Natural killer cell (primary cell): ENCODE measurements around the gene NPR2. TPM values are rescaled to one million over a fixed set of nuclear protein-coding genes. Genes with fewer than 3 reads are reported as not detected.

Experiments
- ATAC-seq, 3 donors: fragments of 150-1000 bp in 2 of 3; fragments of 200-7000 bp in 1 of 3; cut with Tn5 transposase; 1 replicate in 1 of 3; 2 replicates in 2 of 3; pipeline ENCODE4 v1.10.0; 2021; ENCODE audit warnings: mild to moderate bottlenecking in 2 of 3, moderate library complexity in 2 of 3
- DNase-seq, 2 donors: peaks; one replicate each; pipeline versions ENCODE4 v3.0.0 to v3.0.0-alpha.2; 2013 to 2021; ENCODE audit warnings: mixed read lengths in 1 of 2
- H3K27ac ChIP-seq: one replicate; pipeline ENCODE4 v1.5.1; 2013; ENCODE audit warnings: mild to moderate bottlenecking, low read length
- H3K27me3 ChIP-seq: one replicate; pipeline ENCODE4 v1.6.1; 2013; ENCODE audit warnings: low read length; ENCODE audit not compliant: control insufficient read depth, insufficient read depth
- H3K36me3 ChIP-seq: one replicate; pipeline ENCODE4 v1.6.1; 2013; ENCODE audit warnings: low read length; ENCODE audit not compliant: control insufficient read depth, insufficient read depth
- H3K4me1 ChIP-seq: one replicate; pipeline ENCODE4 v1.6.1; 2013; ENCODE audit warnings: low read length; ENCODE audit not compliant: control insufficient read depth, insufficient read depth
- H3K4me3 ChIP-seq: one replicate; pipeline ENCODE4 v1.5.1; 2013; ENCODE audit warnings: low read length
- H3K9me3 ChIP-seq: one replicate; pipeline ENCODE4 v1.6.1; 2013; ENCODE audit warnings: low read length; ENCODE audit not compliant: control insufficient read depth, insufficient read depth
- H3K27ac Mint-ChIP-seq, 2 donors: one replicate each; pipeline ENCODE4 v1.8.0; 2022; ENCODE audit warnings: mild to moderate bottlenecking in 2 of 2, mixed read lengths in 2 of 2, moderate library complexity in 1 of 2
- H3K27me3 Mint-ChIP-seq, 2 donors: one replicate each; pipeline ENCODE4 v1.8.0; 2022; ENCODE audit warnings: low read depth in 2 of 2, mixed read lengths in 2 of 2
- H3K36me3 Mint-ChIP-seq: one replicate; pipeline ENCODE4 v1.8.0; 2022; ENCODE audit warnings: mixed read lengths
- H3K4me1 Mint-ChIP-seq, 2 donors: one replicate each; pipeline ENCODE4 v1.8.0; 2022; ENCODE audit warnings: mixed read lengths in 2 of 2
- H3K4me3 Mint-ChIP-seq: one replicate; pipeline ENCODE4 v1.8.0; 2022; ENCODE audit warnings: mild to moderate bottlenecking, moderate library complexity, mixed read lengths
- H3K9me3 Mint-ChIP-seq, 2 donors: one replicate each; pipeline ENCODE4 v1.8.0; 2022; ENCODE audit warnings: mixed read lengths in 2 of 2
- WGBS: methylation state at CpG from one replicate; pipeline ENCODE4 v1.1.7; 2013; ENCODE audit warnings: missing lambda C conversion rate; ENCODE audit not compliant: insufficient coverage; 5-methylcytosine and 5-hydroxymethylcytosine counted together
- intact Hi-C: fragments of 100-400 bp; cut with micrococcal nuclease; formaldehyde crosslinking; loops from one replicate; pipeline ENCODE4 v1.14.2; 2022
- total RNA-seq, 4 donors: library from RNA; stranded (reverse); fragments of 120-200 nt in 1 of 4; gene quantifications; one replicate each; pipeline versions ENCODE4 v1.2.3 to v1.2.4, GENCODE V29; 2013 to 2022
- TF ChIP-seq, protein P1 (sequence below): fragments of 200-600 bp; IDR thresholded peaks from one replicate; pipeline ENCODE4 v1.8.0; 2022; ENCODE audit warnings: antibody characterized with exemption

Gene NPR2
- total RNA-seq, 3 donors from 2014 or later (not counting 1 experiment from before 2014, with no cell fraction given): 2.1 to 2.7 (median 2.4) TPM

DNA sequence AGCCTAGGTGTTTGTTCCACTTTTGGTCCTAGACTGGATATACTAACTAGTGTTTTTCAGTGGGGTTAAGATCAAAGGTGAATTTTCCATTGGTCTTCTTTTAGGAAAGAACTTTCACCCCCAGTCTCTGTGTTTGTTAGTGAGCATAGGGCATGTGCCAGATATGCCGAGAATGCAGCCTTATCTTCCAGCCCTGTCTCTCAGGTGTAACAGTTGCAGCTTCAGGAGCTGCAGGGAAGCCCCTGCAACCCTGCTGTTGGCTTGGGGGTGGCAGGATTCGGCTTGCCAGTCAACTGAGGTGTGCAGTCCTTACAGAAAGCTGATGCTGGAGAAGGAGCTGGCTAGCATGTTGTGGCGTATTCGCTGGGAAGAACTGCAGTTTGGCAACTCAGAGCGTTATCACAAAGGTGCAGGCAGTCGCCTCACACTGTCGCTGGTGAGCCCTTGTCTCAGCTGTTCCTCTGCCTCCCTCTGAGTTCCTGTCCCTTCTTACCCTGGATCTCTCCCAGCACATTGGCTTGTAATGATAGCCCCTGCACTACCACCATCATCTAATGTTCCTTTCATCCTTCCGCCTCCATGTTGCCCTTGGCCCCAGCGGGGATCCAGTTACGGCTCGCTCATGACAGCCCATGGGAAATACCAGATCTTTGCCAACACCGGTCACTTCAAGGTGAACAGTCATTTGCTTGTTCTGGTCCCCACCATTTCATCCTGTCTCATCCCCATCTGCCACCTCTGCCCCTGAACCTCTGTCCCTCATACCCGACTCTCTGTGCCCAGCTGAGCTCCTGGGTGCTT is 10.1 kb downstream of the NPR2 start:
- H3K27me3 Mint-ChIP-seq: no peaks in the 10 kb centered on the region
- H3K4me1 Mint-ChIP-seq: peaks cover 0 to 3% of the 10 kb centered on the region in 2 donors
- Histone ChIP-seq H3K4me3 (no peak overlapping the region), H3K27ac (no peak overlapping the region), H3K27me3 (no peaks in the 10 kb centered on the region), H3K4me1 (no peaks in the 10 kb centered on the region), H3K36me3 (peaks cover 6% of the 10 kb centered on the region), H3K9me3 (no peaks in the 10 kb centered on the region)
- TF ChIP-seq, protein P1, sequence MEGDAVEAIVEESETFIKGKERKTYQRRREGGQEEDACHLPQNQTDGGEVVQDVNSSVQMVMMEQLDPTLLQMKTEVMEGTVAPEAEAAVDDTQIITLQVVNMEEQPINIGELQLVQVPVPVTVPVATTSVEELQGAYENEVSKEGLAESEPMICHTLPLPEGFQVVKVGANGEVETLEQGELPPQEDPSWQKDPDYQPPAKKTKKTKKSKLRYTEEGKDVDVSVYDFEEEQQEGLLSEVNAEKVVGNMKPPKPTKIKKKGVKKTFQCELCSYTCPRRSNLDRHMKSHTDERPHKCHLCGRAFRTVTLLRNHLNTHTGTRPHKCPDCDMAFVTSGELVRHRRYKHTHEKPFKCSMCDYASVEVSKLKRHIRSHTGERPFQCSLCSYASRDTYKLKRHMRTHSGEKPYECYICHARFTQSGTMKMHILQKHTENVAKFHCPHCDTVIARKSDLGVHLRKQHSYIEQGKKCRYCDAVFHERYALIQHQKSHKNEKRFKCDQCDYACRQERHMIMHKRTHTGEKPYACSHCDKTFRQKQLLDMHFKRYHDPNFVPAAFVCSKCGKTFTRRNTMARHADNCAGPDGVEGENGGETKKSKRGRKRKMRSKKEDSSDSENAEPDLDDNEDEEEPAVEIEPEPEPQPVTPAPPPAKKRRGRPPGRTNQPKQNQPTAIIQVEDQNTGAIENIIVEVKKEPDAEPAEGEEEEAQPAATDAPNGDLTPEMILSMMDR: no peak
- H3K36me3 Mint-ChIP-seq: no peaks in the 10 kb centered on the region
- intact Hi-C loops: no loop called here
- H3K27ac Mint-ChIP-seq: no peak overlapping the region
- ATAC-seq (no peak), DNase-seq (no peak)
- 94% methylated on average over 13 of the region's 13 CpGs for WGBS
- H3K9me3 Mint-ChIP-seq: no peaks in the 10 kb centered on the region
- H3K4me3 Mint-ChIP-seq: no peak overlapping the region

DNA sequence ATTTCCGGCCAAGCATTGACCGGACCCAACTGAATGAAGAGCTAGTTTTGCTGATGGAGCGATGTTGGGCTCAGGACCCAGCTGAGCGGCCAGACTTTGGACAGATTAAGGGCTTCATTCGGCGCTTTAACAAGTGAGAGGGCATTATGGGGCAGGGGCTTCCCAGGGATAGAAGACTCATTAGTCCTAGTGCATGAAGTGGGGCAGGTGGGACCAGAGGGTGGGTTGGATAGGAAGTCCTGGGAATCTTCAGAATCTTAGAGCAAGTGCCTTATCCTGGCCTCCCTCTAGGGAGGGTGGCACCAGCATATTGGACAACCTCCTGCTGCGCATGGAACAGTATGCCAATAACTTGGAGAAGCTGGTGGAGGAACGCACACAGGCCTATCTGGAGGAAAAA is 14.7 kb downstream of the NPR2 start:
- Mint-ChIP-seq H3K4me3 (no peak overlapping the region), H3K27me3 (no peaks in the 10 kb centered on the region), H3K4me1 (peaks cover 5% of the 10 kb centered on the region in 2 donors), H3K36me3 (no peaks in the 10 kb centered on the region), H3K9me3 (no peaks in the 10 kb centered on the region), H3K27ac (no peak overlapping the region)
- peaks cover 10% of the 10 kb centered on the region for H3K36me3 ChIP-seq
- WGBS: 98% methylated on average over 8 of the region's 8 CpGs
- intact Hi-C loops: no loop called here
- H3K27me3 ChIP-seq: no peaks in the 10 kb centered on the region
- H3K4me3 ChIP-seq: no peak overlapping the region
- H3K27ac ChIP-seq: no peak overlapping the region
- H3K4me1 ChIP-seq: peaks cover 5% of the 10 kb centered on the region
- TF ChIP-seq, protein P1: no peak
- no peak for DNase-seq
- no peaks in the 10 kb centered on the region for H3K9me3 ChIP-seq
- no peak for ATAC-seq

DNA sequence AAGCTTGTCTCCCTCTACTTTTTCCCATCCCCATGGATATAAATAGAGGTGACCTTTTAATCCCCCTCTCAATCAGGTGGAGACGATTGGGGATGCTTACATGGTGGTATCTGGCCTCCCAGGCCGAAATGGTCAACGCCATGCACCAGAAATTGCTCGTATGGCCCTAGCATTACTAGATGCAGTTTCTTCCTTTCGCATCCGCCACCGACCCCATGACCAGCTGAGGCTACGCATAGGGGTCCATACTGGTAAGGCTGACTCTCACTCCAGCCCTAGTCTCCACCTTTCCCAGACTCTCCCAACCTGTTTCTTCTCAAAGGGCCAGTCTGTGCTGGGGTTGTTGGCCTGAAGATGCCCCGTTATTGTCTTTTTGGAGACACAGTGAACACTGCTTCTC is 17.0 kb downstream of the NPR2 start:
- H3K4me1 ChIP-seq: peaks cover 26% of the 10 kb centered on the region
- Mint-ChIP-seq H3K4me3 (no peak overlapping the region), H3K27ac (no peak overlapping the region), H3K9me3 (no peaks in the 10 kb centered on the region), H3K36me3 (no peaks in the 10 kb centered on the region), H3K27me3 (no peaks in the 10 kb centered on the region), H3K4me1 (peaks cover 24 to 25% of the 10 kb centered on the region in 2 donors)
- ATAC-seq: no peak
- TF ChIP-seq, protein P1: no peak
- H3K36me3 ChIP-seq: peaks cover 10% of the 10 kb centered on the region
- WGBS: 98% methylated on average over 9 of the region's 9 CpGs
- no peaks in the 10 kb centered on the region for H3K27me3 ChIP-seq
- no peak overlapping the region for H3K27ac ChIP-seq
- no peak for DNase-seq
- intact Hi-C loops: no loop called here
- no peaks in the 10 kb centered on the region for H3K9me3 ChIP-seq
- H3K4me3 ChIP-seq: no peak overlapping the region
